GM19023 (cell line): ENCODE results near the gene UNC5A.
"Not testable (repeated sequence)": the region's sequence is repeated elsewhere in the genome, so short reads cannot be mapped to it uniquely, and the experiment has no call there.

ENCODE experiments used
- ATAC-seq: cut with Tn5 transposase; IDR thresholded peaks from one replicate; pipeline ENCODE4 v1.9.1; 2021; ENCODE audit warnings: mild to moderate bottlenecking, moderate library complexity; ENCODE audit not compliant: unreplicated experiment

Gene UNC5A

GRCh38 chr5:176861276-176861675, 50.9 kb downstream of the UNC5A start:
- no peak for ATAC-seq

GRCh38 chr5:176862330-176862995, 52.1 kb downstream of the UNC5A start:
- no peak for ATAC-seq

- no peak for ATAC-seq
These were observed 52.8 kb downstream of the UNC5A start for GRCh38 chr5:176863041-176863764.

- ATAC-seq = no peak
These were observed 53.4 kb downstream of the UNC5A start for GRCh38 chr5:176863765-176864098.

GRCh38 chr5:176864755-176865154, 54.4 kb downstream of the UNC5A start:
- no peak for ATAC-seq

GRCh38 chr5:176865964-176866363, 55.6 kb downstream of the UNC5A start:
- ATAC-seq = no peak

- ATAC-seq = no peak
These were observed 56.5 kb downstream of the UNC5A start for GRCh38 chr5:176866707-176867310.

- ATAC-seq = no peak
These were observed 57.8 kb downstream of the UNC5A start for GRCh38 chr5:176868126-176868525.

GRCh38 chr5:176868731-176869130, 58.4 kb downstream of the UNC5A start:
- no peak for ATAC-seq

- no peak for ATAC-seq
These were observed 59.2 kb downstream of the UNC5A start for GRCh38 chr5:176869501-176870109.

GRCh38 chr5:176870110-176870591, 59.8 kb downstream of the UNC5A start:
- no peak for ATAC-seq

GRCh38 chr5:176870644-176871043, 60.3 kb downstream of the UNC5A start:
- ATAC-seq = not testable (repeated sequence)

GRCh38 chr5:176872586-176872985, 62.2 kb downstream of the UNC5A start:
- not testable (repeated sequence) for ATAC-seq

- not testable (repeated sequence) for ATAC-seq
These were observed 62.7 kb downstream of the UNC5A start for GRCh38 chr5:176873011-176873410.

- ATAC-seq = no peak
These were observed 63.3 kb downstream of the UNC5A start for GRCh38 chr5:176873541-176874172.

- no peak for ATAC-seq
These were observed 63.9 kb downstream of the UNC5A start for GRCh38 chr5:176874198-176874780.

- no peak for ATAC-seq
These were observed 64.7 kb downstream of the UNC5A start for GRCh38 chr5:176875014-176875550.

GRCh38 chr5:176875783-176876505, 65.6 kb downstream of the UNC5A start:
- no peak for ATAC-seq

- ATAC-seq = no peak
These were observed 66.4 kb downstream of the UNC5A start for GRCh38 chr5:176876506-176877431.
